GM18526 (cell line): ENCODE measurements around the gene DTX4.

ENCODE experiments used
- POLR2A ChIP-seq: IDR thresholded peaks from 3 replicates; pipeline ENCODE4 v1.6.1; 2011; ENCODE audit not compliant: insufficient read length; ENCODE audit errors: extremely low read depth

Gene DTX4

DNA sequence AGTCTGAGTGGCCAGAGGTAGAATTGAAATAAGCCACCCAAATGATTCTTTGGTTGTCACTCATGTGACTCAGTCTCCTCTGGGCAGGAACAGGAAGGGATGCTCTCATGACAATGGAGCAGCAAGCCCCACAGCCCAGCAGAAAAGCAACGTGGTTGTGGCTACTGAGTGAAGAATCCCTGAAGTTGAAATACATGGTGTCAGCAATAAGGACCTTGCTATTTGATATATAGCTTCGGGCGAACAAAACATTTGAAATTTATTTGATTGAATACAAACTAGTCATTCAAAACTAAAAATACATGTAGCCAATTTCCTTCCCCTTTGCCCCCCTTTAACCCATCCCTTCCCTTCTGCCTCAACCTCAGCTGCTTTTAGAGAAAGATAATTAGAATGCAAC is 14.5 kb upstream of the DTX4 start:
- TF ChIP-seq POLR2A, result no peak

DNA sequence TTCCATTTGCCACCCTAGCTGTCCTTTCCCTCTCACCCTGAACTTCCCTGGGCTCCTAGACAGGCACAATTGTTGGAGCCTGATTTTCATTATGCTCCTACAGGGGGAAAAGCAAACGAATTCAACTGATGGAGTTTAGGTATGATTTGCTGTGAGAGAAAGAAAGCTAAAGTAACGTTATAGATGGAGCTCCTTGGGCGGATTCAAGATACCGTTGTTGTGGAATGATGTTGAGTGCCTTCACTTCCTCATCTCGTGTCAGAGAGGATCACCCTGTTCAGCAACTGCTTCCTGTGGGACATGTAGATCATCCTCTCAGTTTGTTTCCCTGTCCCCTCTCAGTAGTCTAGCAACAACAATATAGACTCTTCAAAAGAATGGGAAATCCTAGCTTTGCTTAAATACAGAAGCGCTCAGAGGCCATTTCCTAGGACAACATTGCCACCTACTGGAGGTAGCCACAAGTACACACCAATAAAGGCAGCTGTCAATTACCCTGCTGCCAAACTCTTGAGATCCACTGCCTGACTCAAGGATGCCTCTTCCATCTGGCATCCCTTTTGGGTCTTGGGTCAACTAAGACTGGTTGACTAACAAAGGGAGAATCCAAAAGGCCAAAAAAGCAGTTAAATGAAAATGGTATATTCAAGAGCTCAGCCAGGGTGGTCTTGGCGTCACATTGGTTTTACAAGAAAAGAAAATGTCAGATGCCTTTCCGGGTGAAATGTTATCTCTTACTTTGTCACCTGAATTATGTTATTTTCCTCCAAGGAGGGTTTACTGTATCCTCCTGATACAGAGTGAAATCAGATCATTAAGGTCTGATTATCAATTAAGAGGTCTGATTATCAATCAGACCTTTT is 13.5 kb upstream of the DTX4 start:
- no peak for TF ChIP-seq POLR2A

DNA sequence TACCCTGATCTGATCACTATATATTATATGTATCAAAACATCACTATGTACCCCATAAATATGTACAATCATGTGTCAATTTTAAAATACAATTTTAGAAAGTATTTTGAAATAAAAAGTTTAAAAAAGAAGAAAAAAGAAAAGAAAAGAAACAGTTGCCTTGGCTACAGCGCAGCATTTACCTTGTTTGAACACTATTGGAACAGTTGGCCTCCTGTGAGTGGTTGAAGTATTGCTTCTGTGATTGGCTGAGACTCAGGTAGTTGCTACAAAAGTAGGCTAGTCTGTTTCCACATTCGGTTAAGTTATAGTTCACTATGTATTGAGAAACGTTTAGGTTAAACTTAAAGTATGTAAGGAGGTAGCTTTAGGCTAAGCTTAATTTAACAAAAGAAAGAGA is 7.9 kb upstream of the DTX4 start:
- TF ChIP-seq POLR2A, result no peak

DNA sequence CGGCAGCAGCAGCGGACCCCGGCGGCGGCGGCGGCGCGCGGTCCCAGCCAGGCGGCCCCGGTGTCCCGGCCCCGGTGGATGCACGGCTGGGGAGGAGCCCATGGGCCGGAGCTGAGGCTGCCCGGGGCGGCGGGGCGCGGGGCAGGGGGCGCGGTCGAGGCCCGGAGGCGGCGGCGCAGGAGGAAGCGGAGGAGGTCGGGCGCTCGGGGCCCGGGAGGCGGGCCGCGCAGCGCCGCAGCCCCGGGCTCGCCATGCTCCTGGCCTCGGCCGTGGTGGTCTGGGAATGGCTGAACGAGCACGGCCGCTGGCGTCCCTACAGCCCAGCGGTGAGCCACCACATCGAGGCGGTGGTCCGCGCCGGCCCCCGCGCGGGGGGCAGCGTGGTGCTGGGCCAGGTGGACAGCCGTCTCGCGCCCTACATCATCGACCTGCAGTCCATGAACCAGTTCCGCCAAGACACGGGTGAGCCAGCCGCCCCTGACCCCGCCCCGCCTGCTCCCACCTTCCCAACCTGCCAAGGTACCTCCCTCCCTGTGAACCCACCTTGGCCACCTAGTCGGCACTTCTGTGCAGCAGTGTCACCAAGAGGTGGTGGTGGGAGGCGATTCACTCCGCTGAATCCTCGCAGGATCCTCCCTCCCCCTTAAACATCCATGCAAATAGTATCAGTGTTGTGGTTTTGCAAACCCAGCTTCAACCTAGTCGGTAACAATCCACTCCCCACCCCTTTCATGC is 580 bp downstream of the DTX4 start:
- no peak for TF ChIP-seq POLR2A

DNA sequence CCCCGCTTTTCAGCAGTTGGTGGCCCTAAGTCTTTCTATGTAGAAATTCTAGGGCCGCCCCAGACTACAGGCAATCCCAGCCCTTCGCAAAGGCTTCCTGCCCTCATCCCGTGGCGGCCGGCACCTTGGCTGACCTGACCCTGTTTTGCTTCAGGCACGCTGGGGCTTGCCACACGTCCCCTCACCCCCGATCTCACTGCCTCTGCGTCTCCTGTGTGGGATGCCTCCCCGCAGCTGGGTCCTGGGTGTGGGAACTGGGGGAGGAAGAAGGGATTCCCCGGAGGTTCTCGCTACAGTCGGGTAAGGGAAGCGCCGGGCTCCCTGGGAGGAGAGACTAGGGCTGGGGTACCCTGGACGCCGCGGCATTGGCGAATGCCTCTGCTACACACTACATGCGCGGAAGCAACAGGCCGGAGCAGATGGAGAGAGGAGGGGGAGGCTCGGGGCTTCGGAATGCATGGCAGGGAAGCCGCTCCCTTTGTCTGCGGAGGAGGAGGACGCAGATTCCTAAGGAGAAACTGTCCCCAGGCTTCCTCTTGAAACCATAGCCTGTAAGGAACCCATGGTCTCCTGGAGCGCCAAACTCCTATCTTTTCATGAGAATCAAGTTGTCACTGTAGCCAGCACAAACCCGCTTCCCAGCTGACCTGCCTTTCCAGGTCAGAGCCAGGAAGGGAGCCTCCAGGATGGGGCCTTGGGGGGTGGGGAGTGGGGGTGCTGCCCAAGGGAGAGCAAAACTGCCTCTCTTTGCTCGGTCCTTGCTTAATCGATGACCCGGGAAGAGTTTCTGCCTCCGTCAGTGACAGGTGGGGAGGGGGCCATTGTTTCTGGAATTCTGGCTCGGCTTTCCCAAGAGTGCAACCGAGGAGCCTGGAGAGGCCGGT is 1.4 kb downstream of the DTX4 start:
- no peak for TF ChIP-seq POLR2A

DNA sequence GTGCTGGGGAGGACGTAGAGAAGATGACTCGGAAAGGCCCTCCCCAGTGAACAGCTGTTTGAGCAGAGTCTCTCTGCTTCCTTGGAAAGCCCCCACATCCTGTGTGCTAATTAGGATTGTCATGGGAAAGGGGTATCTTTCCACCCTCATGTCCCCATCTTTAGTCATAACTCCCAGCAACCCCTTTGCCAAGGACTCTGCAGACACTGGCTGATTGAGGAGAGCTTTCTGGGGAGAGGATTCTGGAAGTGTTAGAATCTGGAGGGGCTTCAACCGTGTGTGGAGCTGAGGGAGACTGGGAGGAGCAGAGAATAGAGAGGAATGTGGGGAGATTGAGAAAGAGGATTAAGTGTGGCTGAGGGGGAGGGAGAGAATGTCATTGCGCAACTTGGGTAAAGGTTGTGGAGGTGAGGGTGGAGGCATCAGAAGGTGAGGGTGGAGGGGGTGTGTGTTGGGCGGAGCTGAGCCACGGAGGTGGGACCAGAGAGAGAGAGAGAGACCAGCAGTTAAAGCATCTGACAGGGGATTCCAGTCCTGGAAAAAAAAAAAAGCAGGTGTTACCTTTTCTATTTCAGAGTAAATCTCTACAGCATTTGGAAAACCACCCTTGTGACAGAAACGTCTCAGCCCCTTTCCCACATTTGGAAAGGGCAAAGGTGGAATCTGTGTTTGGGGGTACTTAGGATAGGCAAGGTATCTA is 2.2 kb downstream of the DTX4 start:
- TF ChIP-seq POLR2A, result no peak

DNA sequence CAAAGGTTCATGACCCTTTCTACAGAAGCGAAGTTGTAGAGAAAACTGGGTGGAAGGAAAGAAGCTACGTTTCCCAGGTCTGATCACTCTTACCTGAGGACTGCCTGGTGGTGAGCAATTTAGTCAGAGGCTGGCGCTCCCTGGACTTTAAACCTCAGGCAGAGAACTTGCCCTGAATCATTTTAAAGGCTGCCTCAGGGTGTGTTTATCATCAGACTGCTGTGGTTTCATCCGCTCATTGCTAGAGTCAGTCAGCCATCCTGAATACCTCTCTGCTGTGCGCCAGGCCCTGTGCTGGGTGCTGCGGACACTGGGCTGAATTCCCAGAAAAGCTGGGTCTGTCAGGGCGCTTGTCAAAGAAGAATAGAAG is 2.7 kb downstream of the DTX4 start:
- TF ChIP-seq POLR2A, result no peak

DNA sequence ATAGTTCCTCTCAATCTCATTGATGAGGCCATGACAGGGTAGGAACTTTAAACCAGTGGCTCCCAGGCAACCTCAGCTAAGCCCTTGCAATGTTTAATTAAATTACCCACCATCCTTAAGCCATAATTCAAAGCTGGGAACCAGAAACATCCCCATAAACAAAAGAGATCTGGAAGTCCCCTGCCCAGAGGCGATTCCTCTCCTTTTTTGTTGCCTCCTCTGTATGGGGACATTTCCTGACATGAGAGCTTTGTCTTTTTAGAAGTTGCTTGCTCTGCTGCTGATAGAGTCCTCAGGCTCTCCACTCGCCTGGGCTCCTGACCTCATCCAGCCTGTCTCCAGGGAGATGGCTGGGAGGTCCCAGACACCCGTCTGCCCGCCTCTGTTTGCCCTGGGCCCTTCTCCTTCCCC is 3.2 kb downstream of the DTX4 start:
- TF ChIP-seq POLR2A, result no peak

DNA sequence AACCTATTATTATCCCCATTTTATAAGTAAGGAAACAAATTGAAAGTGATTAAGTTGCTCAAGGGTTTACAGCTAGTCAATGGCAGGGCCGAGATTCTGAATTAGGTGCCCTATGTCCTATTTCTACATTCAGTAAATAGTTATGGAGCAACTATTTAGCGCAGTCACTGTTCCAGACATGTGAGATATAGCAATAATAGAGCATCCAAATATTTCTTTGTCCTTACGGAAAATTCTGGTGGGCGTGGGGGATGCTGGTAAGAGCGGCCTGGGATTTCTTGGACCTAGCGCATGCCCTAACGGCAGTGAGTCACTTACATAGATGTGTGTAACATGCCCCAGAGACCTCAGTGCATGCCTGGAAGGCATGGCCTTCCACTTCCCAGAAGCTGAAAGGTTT is 4.4 kb downstream of the DTX4 start:
- no peak for TF ChIP-seq POLR2A

DNA sequence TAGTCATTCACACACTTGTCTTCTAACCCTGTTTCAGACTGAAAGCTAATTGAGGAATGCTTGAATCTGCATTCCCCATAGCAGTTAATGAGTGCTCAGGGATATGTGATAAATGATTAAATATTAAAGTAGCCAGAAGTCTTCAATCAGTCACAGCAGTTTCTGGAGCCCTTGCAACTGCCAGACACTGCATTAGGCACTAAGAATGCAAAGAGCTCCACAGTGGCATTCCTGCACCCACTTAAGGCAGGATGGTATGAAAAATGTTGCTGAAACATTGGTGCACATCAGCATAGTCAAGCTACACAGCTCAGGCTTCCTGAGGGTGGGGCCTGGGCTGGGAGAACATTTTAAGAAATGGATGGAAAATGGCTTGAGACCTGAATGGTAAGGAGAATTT is 6.5 kb downstream of the DTX4 start:
- no peak for TF ChIP-seq POLR2A

DNA sequence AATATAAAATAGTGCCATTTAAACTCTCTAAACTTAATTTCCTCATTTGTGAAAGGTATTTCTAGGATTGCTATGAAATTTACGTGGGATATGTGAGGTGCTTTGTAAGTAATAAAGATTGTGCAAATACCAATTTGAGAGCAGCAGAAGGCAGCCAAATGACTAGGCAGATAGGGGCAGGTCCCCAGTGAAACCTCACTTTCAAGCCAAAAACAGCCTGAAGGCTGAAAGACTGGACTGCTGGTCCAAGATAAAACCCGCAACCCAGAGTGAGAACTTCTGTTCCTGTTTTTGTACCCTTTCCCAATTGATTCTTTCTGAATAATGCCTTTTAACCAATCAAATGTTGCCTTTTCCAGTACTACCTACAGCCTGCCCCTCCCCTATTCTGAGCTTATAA is 7.2 kb downstream of the DTX4 start:
- TF ChIP-seq POLR2A, result no peak

DNA sequence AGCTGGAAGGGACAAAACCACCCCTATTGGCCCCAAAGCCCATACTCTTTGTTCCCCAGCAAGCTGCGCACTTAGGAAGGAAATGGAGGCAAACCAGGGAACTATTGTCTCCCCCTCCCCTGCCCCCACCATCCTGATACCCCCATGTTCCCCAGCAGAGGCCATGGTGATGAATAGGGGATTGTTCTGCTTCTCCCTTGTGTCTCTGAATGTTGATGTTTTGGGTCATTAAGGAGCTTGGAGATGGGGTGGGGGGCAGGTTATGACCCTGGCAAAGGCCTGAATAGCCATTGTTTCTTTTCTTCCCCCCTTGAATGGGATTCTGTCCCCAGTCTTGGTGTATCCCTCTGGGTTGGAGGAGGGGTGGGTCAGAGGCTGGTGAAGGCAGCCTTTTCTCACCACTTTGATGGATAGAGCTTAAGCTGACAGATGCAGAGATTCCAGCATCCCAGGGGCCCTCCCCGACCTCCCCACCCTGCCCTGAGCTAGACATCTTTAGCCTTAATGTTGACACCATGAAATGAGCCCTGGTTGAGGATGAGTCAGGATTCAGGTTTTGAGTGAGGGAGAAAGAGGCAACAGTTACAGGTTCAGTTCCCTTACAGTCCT is 8.3 kb downstream of the DTX4 start:
- no peak for TF ChIP-seq POLR2A

DNA sequence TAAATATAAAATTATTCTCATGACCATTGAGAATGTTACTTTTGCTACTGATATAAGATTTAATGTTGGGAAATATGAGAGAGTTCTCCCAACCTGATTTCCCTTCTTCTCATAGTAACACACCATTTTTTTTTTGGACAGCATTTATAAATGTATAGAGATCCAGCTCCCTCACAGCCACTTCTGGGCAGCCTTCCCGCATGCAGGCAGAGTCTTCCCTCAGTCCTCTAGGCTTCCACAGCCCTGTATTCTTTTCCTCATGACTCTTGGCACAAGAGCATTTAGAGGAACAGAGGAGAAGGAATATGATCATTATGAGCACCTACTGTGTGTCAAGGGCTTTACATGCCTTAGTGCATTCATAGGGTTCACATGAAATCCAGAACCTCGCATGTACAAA is 9.0 kb downstream of the DTX4 start:
- TF ChIP-seq POLR2A, result no peak

DNA sequence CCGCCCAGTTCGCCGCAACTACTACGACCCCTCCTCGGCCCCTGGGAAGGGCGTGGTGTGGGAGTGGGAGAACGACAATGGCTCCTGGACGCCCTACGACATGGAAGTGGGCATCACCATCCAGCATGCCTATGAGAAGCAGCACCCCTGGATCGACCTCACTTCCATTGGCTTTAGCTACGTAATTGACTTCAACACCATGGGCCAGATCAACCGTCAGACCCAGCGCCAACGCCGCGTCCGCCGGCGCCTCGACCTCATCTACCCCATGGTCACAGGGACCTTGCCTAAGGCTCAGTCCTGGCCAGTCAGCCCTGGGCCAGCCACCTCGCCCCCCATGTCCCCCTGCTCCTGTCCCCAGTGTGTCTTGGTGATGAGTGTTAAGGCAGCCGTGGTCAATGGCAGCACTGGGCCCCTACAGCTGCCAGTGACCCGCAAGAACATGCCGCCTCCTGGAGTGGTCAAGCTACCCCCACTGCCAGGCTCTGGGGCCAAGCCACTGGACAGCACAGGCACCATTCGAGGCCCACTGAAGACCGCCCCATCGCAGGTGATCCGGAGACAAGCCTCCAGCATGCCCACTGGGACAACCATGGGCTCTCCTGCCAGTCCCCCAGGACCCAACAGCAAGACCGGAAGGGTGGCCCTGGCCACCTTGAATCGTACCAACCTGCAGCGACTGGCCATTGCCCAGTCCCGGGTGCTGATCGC is 10.0 kb downstream of the DTX4 start:
- no peak for TF ChIP-seq POLR2A
